ENCODE results near the gene MSI2.

MSI2 gene

DNA sequence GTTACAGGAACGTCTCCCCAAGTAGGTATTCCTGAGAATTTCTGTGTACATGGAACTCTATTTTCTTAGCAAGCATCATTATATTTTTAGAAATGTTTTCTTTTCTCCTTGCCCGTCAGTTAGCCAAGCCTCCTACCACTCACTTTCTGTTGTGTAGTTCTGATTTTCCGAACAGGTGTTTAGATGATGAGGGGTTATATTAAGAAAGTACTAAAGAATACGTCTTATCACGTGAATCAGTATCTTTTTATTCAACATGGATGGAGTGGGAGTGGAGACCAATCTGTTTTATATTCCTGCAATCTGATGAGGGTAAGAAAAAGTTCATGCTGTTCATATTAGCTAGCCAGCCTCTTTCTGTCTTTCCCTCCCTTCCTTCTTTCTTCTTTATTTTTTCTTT is 29.4 kb downstream of the MSI2 start:
- peak overlapping the region; percentile 44 for H3K9ac ChIP-seq (ENCODE audit: low read length)
- TF ChIP-seq EZH2phosphoT487 (conservative IDR thresholded peaks at IDR 0.05; ENCODE audit: low read length) = no peak
- TF ChIP-seq, protein P1, sequence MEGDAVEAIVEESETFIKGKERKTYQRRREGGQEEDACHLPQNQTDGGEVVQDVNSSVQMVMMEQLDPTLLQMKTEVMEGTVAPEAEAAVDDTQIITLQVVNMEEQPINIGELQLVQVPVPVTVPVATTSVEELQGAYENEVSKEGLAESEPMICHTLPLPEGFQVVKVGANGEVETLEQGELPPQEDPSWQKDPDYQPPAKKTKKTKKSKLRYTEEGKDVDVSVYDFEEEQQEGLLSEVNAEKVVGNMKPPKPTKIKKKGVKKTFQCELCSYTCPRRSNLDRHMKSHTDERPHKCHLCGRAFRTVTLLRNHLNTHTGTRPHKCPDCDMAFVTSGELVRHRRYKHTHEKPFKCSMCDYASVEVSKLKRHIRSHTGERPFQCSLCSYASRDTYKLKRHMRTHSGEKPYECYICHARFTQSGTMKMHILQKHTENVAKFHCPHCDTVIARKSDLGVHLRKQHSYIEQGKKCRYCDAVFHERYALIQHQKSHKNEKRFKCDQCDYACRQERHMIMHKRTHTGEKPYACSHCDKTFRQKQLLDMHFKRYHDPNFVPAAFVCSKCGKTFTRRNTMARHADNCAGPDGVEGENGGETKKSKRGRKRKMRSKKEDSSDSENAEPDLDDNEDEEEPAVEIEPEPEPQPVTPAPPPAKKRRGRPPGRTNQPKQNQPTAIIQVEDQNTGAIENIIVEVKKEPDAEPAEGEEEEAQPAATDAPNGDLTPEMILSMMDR (IDR thresholded peaks at IDR 0.05; ENCODE audit: insufficient read depth, low read length, poor library complexity, severe bottlenecking) = no peak
- H3K79me2 ChIP-seq (ENCODE audit: insufficient read depth, low read length) = peaks cover 82% of the 10 kb centered on the region
- peak overlapping the region; percentile 80 for H3K27ac ChIP-seq (ENCODE audit: low read depth, low read length)
- H3K9me3 ChIP-seq (ENCODE audit: insufficient read depth, low read length) = no peaks in the 10 kb centered on the region
- H3K4me3 ChIP-seq (ENCODE audit: insufficient read depth, low read length, poor library complexity, severe bottlenecking) = peak overlapping the region; percentile 31
- peaks cover 13% of the 10 kb centered on the region for H3F3A ChIP-seq (ENCODE audit: insufficient read depth)
- no peaks in the 10 kb centered on the region for H4K20me1 ChIP-seq (ENCODE audit: low read depth, low read length)
- H3K27me3 ChIP-seq (ENCODE audit: low read length) = no peaks in the 10 kb centered on the region
- peak overlapping the region; percentile 76 for H3K4me2 ChIP-seq (ENCODE audit: low read depth, low read length, poor library complexity, severe bottlenecking)
- H3K36me3 ChIP-seq (ENCODE audit: low read length) = peaks cover 12% of the 10 kb centered on the region; the same call in 1 of the 2 replicates
- H2AFZ ChIP-seq (ENCODE audit: low read depth, low read length, severe bottlenecking) = no peak overlapping the region
- H3K9me2 ChIP-seq (replicated peaks; ENCODE audit: insufficient read depth, low read length) = no peaks in the 10 kb centered on the region

DNA sequence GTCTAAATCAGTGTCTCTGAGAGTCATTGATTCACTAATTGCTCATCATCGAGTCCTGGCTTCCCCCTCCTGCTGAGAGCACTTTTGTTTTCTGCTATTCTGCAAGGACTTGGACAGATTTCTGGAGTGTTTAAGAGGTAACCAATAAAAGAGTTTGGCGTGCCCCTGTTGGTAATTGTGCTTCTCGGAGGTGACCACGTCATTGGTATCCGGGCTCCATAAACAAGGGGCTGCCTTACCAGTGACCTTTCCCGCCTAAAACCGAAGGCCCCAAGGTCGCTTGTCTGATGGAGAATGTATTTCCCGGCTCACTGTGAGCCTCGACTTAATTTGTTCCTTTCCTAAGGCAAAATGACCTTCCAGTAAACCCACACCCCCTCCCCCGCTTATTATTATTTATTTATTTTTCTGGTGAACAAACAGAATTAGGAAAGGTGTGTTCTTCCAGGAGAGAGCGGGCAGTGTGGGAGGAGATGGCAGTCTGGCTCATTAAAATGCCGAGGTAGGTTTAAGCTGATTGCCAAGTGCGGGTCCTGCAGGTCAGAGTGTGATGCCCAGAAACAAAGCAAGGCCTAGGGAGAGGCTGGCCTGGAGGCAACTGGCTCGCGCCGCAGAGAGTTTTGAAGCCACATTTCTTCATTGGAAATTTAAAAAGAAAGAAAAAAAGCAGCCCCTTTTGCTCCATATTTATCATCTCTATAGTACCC is 30.2 kb downstream of the MSI2 start:
- Histone ChIP-seq H3K27ac (ENCODE audit: low read depth, low read length) (peak overlapping the region; percentile 80), H3K36me3 (ENCODE audit: low read length) (peaks cover 12% of the 10 kb centered on the region; the same call in 1 of the 2 replicates), H3K4me3 (ENCODE audit: insufficient read depth, low read length, poor library complexity, severe bottlenecking) (no peak overlapping the region), H3K9me3 (ENCODE audit: insufficient read depth, low read length) (no peaks in the 10 kb centered on the region), H3K79me2 (ENCODE audit: insufficient read depth, low read length) (peaks cover 87% of the 10 kb centered on the region), H3K27me3 (ENCODE audit: low read length) (no peaks in the 10 kb centered on the region), H2AFZ (ENCODE audit: low read depth, low read length, severe bottlenecking) (no peak overlapping the region), H4K20me1 (ENCODE audit: low read depth, low read length) (no peaks in the 10 kb centered on the region), H3K4me2 (ENCODE audit: low read depth, low read length, poor library complexity, severe bottlenecking) (peak overlapping the region; percentile 76), H3F3A (ENCODE audit: insufficient read depth) (peaks cover 13% of the 10 kb centered on the region), H3K9me2 (replicated peaks; ENCODE audit: insufficient read depth, low read length) (no peaks in the 10 kb centered on the region), H3K9ac (ENCODE audit: low read length) (peak overlapping the region; percentile 44; the same call in 1 of the 2 replicates)
- no peak for TF ChIP-seq EZH2phosphoT487 (conservative IDR thresholded peaks at IDR 0.05; ENCODE audit: low read length)
- TF ChIP-seq, protein P1 (IDR thresholded peaks at IDR 0.05; ENCODE audit: insufficient read depth, low read length, poor library complexity, severe bottlenecking) = no peak

DNA sequence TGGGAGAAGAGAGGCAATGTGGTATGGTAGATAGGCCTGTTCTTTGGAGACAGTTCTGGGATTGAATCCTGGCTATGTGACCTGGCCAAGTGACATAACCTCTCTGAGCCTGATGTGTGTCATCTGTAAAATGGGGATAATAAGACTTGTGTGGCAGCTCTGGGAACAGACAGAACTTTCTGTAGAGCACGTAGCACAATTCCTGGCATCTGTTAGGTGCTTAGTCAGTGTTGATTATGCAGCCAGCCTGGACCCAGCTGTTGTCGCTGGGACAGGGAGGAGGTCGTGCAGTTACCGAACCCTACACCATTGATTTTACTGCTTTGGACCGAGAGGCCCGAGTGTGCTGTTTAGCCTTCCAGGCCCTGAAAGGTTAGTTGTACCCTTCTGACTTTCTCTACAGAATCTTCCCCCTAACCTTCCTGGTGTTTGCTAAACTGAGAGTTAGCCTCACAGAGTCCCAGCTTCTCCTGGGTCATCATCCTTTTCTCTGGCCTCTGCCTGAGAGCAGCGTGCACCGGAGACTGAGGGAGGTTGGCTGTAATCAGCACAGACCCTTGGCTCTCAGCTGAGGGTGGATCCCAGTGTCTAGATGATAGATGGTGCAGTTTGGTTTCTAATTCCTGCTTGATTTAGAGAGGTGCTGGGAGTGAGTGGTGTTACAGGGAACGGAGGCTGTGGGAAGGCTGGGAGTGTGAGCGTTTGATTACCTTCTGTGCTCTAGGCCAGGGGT is 31.9 kb downstream of the MSI2 start:
- Histone ChIP-seq H3K9me2 (replicated peaks; ENCODE audit: insufficient read depth, low read length) (no peaks in the 10 kb centered on the region), H2AFZ (ENCODE audit: low read depth, low read length, severe bottlenecking) (no peak overlapping the region), H3K4me2 (ENCODE audit: low read depth, low read length, poor library complexity, severe bottlenecking) (no peak overlapping the region), H3K79me2 (ENCODE audit: insufficient read depth, low read length) (peaks cover 89% of the 10 kb centered on the region), H3K27ac (ENCODE audit: low read depth, low read length) (no peak overlapping the region), H3F3A (ENCODE audit: insufficient read depth) (peaks cover 12% of the 10 kb centered on the region), H3K36me3 (ENCODE audit: low read length) (peaks cover 12% of the 10 kb centered on the region; the same call in 1 of the 2 replicates), H3K4me3 (ENCODE audit: insufficient read depth, low read length, poor library complexity, severe bottlenecking) (no peak overlapping the region), H3K27me3 (ENCODE audit: low read length) (no peaks in the 10 kb centered on the region), H3K9ac (ENCODE audit: low read length) (no peak overlapping the region), H3K9me3 (ENCODE audit: insufficient read depth, low read length) (no peaks in the 10 kb centered on the region), H4K20me1 (ENCODE audit: low read depth, low read length) (no peaks in the 10 kb centered on the region)
- no peak for TF ChIP-seq EZH2phosphoT487 (conservative IDR thresholded peaks at IDR 0.05; ENCODE audit: low read length)
- TF ChIP-seq, protein P1 (IDR thresholded peaks at IDR 0.05; ENCODE audit: insufficient read depth, low read length, poor library complexity, severe bottlenecking) = no peak

Measured in SU-DHL-6 (cell line).